RWPE1 (cell line): ENCODE data around the gene ZMAT3.

Source experiments
- CTCF ChIA-PET: fragments of 350-600 bp; sonication (Branson Sonifier 250); formaldehyde crosslinking; extraction: SDS; loops from one replicate; lab custom pipeline; 2021; lab: Yijun Ruan, JAX
- POLR2A ChIA-PET: fragments of 400-600 bp; formaldehyde crosslinking; extraction: SDS; loops from one replicate; lab custom pipeline; 2020; ENCODE audit warnings: antibody characterized with exemption; ENCODE audit not compliant: low non-redundant PET; lab: Yijun Ruan, JAX
- DNase-seq: peaks from one replicate; pipeline ENCODE4 v3.0.0; 2012; ENCODE audit warnings: low spot score
- H3K27ac ChIP-seq: fragments of 450-650 bp; 2 replicates; pipeline ENCODE4 v1.5.1; 2017
- TF ChIP-seq, protein P1 (sequence below): fragments of 450-650 bp; conservative IDR thresholded peaks from 2 replicates; pipeline ENCODE4 v1.5.1; 2017; ENCODE audit warnings: low read depth, mild to moderate bottlenecking

ZMAT3 gene

DNA sequence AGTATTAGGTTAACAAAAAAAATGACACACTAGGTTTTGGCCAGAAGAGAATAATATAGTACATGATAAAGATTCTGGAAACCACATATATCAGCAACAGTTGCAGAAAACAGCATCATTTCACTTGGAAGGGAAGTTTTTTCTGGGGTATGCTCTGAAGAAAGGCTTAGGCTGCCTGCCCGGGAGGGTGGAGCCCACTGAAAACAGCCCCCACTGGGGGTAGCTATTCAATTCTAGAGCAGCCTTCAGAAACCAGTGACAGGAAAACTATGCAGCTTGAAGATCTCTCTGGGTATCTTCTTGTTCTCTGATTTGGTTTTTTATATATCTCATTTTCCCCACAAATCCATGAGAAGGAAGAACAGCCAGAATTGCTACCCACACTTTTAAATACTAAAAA, 43.2 kb downstream of the ZMAT3 start:
- TF ChIP-seq, protein P1, sequence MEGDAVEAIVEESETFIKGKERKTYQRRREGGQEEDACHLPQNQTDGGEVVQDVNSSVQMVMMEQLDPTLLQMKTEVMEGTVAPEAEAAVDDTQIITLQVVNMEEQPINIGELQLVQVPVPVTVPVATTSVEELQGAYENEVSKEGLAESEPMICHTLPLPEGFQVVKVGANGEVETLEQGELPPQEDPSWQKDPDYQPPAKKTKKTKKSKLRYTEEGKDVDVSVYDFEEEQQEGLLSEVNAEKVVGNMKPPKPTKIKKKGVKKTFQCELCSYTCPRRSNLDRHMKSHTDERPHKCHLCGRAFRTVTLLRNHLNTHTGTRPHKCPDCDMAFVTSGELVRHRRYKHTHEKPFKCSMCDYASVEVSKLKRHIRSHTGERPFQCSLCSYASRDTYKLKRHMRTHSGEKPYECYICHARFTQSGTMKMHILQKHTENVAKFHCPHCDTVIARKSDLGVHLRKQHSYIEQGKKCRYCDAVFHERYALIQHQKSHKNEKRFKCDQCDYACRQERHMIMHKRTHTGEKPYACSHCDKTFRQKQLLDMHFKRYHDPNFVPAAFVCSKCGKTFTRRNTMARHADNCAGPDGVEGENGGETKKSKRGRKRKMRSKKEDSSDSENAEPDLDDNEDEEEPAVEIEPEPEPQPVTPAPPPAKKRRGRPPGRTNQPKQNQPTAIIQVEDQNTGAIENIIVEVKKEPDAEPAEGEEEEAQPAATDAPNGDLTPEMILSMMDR, result no peak
- ChIA-PET CTCF (interaction anchor here (0.6 kb wide), 1 partner anchor 36 kb away, joined by 3 read pairs; no protein-coding TSS in a partner anchor), POLR2A (no interaction called here)
- DNase-seq, result no peak
- no peak overlapping the region for H3K27ac ChIP-seq

DNA sequence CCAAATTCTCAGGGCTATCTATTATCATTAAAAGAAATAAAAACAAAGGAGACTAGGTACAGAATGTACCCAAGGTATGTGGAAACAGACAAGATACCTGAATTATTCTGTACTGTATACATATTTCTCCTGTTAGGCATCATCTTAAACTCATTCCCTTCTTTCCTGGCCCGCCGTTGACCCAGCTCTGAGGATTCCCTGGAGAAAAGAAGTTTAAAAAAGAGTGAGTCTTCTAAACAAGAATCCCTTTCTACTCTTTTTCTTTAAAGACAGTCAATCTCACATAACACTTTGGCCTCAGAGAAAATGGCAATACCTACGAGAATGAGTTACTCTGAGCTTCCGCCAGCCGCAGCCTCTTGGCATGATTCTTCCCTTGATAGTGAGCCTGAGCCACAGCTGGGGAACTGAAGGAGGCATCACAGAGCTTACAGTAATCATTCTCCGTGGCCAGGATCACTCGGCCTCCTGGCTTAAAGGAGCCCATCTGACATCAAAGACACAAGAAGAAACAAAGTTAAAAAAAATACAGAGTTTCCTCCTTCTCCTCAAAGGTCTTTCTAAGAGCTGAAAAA, 44.2 kb downstream of the ZMAT3 start:
- TF ChIP-seq, protein P1, result no peak
- DNase-seq, result no peak
- CTCF ChIA-PET, result interaction anchor here (0.9 kb wide), 1 partner anchor 1519 kb away, joined by 3 read pairs; no protein-coding TSS in a partner anchor
- POLR2A ChIA-PET, result no interaction called here
- H3K27ac ChIP-seq, result no peak overlapping the region

DNA sequence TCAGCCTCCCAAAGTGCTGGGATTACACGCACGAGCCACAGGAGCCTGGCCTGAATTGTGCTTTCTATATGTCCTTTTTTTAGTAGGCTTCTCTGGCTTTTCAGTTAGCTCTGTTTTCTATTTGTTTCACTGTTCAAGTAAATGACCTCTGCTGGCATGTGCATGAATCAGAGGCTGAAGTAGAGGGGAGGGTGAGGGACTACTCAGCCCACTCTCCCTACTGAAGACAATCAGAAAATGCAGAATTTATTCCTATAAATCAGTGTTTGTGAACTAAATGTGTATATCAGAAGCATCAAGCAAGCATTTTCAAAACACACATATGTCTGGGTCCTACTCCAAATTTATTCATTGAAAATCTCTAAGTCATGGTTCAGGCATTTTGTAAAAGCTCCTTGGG, 45.0 kb downstream of the ZMAT3 start:
- ChIA-PET CTCF (interaction anchor here (0.6 kb wide), 1 partner anchor 216 kb away, joined by 5 read pairs; no protein-coding TSS in a partner anchor), POLR2A (no interaction called here)
- no peak overlapping the region for H3K27ac ChIP-seq
- TF ChIP-seq, protein P1, result no peak
- DNase-seq, result no peak

DNA sequence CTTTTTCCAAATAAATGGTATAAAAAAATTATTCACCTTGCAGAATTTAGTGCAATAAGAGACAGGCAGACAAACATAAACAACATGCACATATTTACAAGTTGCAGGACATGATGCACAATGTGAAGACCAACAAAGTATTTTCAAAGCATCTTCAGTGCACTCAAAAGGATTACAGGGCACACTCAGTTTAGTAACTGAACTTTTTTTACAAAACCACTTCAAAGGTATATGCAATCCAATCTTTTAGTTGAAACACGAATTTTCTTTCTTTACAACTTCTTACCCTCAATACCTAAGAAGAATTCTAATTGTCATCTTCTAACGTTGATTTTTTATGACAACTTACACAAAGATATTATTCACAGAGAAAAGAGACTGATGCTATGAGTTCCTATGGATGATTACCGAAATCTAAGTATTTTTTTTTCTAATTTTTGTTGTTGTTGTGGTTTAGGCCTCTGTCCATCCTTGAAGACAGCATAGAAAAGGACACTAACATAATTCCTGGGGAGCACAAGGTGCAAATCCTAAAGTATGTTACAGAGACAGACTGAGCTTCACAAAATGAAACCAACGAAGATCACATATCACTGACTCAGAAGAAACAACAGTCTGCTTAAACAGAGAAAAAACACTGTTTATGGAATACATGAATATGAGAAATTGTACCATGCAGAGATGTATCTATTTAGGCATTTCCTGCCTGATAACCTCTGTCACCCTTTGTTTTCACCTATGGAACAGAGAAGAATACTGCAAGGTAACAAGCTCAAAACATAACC, 50.3 kb downstream of the ZMAT3 start:
- no peak for DNase-seq
- ChIA-PET CTCF (no interaction called here), POLR2A (no interaction called here)
- no peak overlapping the region for H3K27ac ChIP-seq
- TF ChIP-seq, protein P1, result no peak

DNA sequence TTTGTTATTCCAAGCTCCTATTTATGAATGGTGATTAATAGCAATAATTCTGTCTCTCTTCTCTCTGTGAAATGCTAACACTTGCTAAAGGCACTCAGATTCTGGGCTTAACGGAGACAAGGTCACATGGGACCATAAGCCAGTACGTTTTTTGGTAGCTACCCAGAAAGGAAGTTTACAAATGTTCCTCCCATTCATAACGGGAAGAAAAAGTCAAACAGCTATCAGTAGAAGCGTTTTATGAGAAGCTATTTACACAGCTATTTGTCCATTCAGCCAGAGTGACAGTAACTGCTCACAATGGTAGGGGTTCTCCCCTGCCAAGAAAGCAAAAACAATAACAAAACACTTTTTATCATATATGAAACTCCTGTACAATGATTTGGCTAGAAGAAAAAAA, 51.5 kb downstream of the ZMAT3 start:
- TF ChIP-seq, protein P1, result no peak
- no peak for DNase-seq
- CTCF ChIA-PET, result interaction anchor here (0.6 kb wide), 3 partner anchors 21 to 86 kb away, joined by 3 to 5 read pairs (median 4); no protein-coding TSS in a partner anchor
- POLR2A ChIA-PET, result no interaction called here
- H3K27ac ChIP-seq, result no peak overlapping the region

DNA sequence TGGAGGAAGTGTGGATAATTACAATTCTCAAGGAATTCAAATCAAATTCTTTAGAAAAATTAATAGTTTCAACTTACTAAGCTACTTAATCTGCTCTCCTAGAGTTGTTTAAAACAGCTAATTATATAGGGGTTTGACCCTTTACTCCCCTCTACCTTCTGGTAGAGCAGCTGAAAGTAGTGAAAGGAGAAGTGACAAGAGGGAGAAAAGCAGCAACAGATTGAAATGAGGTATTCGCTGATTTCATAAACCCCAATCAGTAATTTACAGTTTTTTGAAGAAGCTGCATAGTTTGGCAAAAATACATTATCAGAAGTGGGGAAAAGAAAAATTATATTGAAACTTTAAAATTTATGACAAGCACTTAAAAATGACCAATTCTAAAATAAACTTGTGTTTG, 52.8 kb downstream of the ZMAT3 start:
- DNase-seq, result no peak
- CTCF ChIA-PET, result interaction anchor here (0.6 to 0.7 kb wide), 2 partner anchors 128 to 243 kb away, joined by 4 to 5 read pairs; no protein-coding TSS in a partner anchor
- no peak overlapping the region for H3K27ac ChIP-seq
- TF ChIP-seq, protein P1, result no peak
- POLR2A ChIA-PET, result no interaction called here
